AG08395 (cell line): Measurements from ENCODE around the gene SHISA9.

Experiments
- DNase-seq: peaks from one replicate; pipeline ENCODE4 v3.0.0; 2012; ENCODE audit warnings: mixed read lengths, low spot score

The SHISA9 gene

GRCh38 chr16:13186813-13187212, 285.4 kb downstream of the SHISA9 start:
- no peak for DNase-seq

- DNase-seq, result no peak
Measured at GRCh38 chr16:13189250-13189649, 287.9 kb downstream of the SHISA9 start.

DNA sequence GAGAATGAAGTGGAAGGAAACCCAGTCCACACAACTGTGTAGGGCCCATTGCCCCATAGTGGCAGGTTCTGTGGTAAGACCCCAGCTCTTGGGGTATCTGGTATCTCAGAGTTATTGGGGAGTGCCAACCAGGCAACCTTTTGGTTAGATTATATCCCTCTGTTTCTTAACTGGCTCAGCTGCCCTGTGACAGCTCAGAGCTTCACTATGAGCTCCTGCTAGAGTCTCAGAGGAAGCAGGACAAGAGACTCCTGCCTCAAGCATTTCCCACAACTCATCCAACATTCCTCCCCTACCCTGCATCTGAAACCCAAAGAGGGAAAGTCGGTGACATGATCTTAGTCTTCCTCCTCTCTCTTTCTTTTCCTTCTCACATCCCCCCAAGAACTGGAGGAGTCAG, 292.3 kb downstream of the SHISA9 start:
- DNase-seq, result no peak

- DNase-seq, result no peak
Measured at GRCh38 chr16:13194766-13195165, 293.4 kb downstream of the SHISA9 start.

- DNase-seq, result no peak
Measured at GRCh38 chr16:13203725-13204124, 302.3 kb downstream of the SHISA9 start.

GRCh38 chr16:13205352-13205751, 304.0 kb downstream of the SHISA9 start:
- DNase-seq, result no peak

DNA sequence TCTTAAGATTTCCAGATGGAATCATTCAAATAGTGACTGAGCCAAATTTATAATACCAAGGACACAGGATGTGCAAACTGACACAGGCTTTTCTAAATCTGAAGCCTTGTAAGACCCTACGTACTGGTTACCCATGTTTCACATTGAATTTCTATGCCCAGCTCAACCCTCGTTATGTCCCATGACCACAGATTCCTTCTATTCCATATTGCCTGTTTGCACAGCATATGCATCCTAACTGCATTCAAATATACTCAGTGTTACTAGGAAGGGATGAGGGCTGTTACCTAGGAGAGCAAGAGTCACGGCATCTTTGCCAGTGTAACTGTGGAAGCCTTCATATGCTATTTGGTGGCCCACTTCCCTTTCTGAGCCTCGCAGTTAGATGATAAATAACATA, 305.2 kb downstream of the SHISA9 start:
- DNase-seq, result no peak

DNA sequence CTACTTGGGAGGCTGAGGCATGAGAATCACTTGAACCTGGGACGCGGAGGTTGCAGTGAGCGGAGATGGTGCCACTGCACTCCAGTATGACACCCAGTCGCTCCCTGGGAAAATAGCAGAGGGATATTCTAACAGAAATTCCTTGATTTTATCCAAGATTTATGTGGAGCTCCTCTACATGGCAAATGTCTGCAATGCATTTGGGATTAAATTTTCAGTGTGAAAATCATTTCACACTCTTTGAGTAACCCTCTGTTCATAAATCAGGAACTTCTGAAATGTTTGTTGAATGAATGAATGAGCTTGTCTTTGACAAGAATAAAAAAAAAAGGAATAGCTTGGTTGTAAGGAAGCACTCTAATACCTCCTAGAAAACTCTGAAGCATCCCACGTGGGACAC, 305.8 kb downstream of the SHISA9 start:
- DNase-seq, result no peak

- DNase-seq, result no peak
Measured at GRCh38 chr16:13223666-13224065, 322.3 kb downstream of the SHISA9 start.

- no peak for DNase-seq
Measured at GRCh38 chr16:13229039-13229438, 327.6 kb downstream of the SHISA9 start.

DNA sequence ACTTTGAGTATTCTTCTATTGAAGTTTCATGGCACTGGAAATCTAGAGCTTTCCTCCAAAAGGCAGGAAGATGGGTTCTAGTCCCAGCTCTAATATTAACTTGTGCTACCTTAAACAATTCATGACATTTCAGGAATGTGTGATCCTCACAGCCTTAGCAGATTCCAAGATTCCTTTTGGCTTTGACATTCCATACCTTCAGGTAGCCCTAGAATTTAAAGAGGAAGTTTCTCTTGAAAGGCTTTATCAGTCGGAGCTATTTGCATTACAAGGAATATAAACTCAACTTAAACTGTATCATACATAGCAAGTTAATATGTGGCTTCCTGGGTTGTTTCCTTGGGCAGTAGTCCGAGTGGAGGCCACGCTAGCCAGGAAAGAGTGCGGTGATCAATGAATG, 330.0 kb downstream of the SHISA9 start:
- DNase-seq, result no peak

DNA sequence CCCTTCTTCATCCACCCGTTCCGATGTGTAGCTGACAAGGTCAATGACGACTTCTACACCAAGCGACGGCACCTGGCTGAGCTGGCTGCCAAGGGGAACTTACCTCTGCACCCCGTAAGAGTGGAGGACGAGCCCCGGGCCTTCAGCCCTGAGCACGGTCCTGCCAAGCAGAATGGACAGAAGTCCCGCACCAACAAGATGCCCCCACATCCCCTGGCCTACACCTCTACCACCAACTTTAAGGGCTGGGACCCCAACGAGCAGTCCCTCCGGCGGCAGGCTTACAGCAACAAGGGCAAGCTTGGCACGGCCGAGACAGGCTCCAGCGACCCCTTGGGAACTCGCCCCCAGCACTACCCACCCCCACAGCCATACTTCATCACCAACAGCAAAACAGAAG, 333.6 kb downstream of the SHISA9 start:
- no peak for DNase-seq

DNA sequence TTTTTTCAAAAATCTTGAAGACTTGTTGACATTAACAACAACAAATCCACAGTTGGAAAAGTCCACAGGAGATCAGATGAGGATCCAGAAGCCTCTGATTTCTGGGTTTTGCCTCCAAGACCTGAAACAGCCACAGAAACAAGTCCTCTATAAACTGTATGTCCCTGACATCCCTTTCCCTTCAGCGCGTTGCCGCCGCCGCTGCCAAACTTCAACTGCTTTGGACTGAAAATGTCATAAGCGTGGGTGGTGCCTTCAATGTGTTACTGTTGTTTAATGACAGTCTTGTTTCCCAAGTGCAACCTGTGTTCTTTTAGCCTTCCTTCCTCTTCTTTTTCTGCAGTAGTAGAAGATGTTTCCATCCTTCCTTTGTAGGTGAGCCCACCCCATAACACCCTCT, 334.9 kb downstream of the SHISA9 start:
- DNase-seq, result no peak

DNA sequence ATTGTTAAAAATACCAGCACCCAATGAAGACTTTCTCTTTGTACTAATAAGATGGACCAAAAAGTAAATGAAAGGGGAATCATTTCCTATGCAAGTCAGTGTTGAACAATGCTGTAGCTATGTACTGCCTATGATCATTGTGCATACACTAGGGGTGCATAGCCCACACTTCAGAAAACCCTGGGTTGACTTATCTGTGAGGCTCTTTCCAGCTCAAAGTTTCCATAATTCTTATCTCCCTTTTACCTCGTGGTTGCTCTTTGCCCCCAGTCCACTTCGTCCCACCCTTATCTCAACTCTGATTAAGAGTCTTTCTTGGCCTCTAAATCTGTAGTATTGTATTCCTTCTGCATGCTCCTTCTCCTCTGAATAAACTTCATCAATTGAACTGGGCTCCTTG, 336.8 kb downstream of the SHISA9 start:
- no peak for DNase-seq

GRCh38 chr16:13242201-13242600, 340.8 kb downstream of the SHISA9 start:
- DNase-seq, result no peak

- no peak for DNase-seq
Measured at GRCh38 chr16:13244770-13245169, 343.4 kb downstream of the SHISA9 start.

DNA sequence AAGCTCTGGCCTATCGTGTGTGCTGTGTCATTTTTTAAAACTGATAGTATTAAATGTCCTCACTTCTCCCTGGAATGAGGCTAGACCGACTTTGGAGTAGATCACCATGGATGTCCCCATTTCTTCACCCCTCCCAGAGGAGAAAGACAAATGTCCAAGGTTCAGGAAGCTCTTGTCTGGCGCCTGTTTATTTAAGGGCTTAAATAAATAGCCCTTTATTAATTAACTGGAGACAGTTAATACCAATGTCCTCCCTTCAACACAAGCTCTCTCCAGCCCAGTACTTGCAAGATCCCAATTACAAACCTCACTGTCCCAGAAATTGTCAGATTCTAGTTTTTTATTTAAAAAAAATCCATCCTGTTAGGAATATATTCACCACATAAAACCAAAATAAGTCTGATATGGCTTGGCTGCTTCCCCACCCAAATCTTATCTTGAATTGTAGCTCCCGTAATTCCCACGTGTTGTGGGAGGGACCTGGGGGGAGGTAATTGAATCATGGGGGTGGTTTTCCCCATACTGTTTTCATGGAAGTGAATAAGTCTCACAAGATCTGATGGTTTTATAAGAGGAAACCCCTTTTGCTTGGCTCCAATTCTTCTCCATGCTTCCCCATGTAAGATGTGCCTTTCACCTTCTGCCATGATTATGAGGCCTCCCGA, 344.4 kb downstream of the SHISA9 start:
- DNase-seq, result no peak

- no peak for DNase-seq
Measured at GRCh38 chr16:13254998-13255614, 353.7 kb downstream of the SHISA9 start.

DNA sequence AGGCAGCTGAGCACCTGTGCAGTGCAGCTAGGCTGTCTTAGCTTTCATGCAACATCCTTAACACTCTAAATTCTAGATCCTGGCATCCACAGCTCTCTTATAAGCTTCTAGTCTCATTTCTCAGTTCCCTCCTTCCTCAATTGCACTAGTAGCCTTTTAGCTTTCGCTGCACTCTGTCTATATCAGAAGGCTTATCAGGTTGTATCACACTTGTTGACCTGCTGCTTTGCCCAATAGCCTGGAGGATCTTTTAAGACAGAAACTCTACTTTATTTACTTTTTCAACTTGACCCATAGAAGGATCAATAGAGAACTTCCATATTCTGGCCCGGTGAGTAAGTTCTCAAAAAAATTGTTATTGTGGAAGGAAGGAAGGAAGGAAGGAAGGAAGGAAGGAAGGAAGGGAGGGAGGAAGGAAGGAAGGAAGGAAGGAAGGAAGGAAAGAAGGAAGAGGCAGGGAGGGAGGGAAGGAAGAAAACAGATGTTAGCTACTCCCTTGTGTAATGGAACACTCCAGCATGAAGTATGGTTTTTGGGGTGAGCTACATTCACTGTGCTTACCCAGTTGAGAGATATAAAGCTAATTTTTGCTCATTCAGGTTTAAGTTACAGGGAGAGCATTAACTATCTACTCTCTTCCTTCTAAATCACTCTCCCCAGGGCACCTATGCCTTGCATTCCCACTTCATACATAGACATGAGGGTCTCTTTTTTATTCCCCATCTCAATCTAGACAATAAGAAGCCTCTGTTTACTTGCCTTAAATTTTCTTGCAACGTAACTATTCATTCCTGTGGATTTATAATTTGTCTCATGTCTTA, 361.1 kb downstream of the SHISA9 start:
- DNase-seq, result no peak

- DNase-seq, result no peak
Measured at GRCh38 chr16:13264749-13265552, 363.6 kb downstream of the SHISA9 start.

GRCh38 chr16:13269359-13269758, 368.0 kb downstream of the SHISA9 start:
- DNase-seq, result no peak

- no peak for DNase-seq
Measured at GRCh38 chr16:13269905-13270528, 368.6 kb downstream of the SHISA9 start.
